ENCODE measurements around the gene TM9SF1. TPM values are rescaled to one million over a fixed set of nuclear protein-coding genes. Genes with fewer than 3 reads are reported as not detected.

Gene TM9SF1
- total RNA-seq, 1 experiment from 2014 or later, result 68.3 TPM

DNA sequence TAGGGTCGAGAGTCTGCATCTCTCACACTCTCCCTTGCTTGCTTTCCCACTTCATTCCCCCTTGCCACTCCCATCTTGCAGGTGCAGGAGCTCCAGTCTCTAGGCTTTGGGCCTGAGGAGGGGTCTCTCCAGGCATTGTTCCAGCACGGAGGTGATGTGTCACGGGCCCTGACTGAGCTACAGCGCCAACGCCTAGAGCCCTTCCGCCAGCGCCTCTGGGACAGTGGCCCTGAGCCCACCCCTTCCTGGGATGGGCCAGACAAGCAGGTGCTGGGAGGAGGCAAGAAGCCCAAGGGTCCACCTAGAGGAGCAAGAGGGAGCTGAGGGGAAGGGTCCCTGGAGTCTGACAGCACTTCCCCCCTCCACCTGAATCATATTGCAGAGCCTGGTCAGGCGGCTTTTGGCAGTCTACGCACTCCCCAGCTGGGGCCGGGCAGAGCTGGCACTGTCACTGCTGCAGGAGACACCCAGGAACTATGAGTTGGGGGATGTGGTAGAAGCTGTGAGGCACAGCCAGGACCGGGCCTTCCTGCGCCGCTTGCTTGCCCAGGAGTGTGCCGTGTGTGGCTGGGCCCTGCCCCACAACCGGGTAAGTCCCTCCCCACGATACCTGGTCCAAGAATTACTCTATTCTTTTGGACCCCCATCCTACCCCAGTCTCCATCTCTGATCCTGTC lies 43.7 kb downstream of the TM9SF1 start:
- no peak for DNase-seq (ENCODE audit: low read depth)

DNA sequence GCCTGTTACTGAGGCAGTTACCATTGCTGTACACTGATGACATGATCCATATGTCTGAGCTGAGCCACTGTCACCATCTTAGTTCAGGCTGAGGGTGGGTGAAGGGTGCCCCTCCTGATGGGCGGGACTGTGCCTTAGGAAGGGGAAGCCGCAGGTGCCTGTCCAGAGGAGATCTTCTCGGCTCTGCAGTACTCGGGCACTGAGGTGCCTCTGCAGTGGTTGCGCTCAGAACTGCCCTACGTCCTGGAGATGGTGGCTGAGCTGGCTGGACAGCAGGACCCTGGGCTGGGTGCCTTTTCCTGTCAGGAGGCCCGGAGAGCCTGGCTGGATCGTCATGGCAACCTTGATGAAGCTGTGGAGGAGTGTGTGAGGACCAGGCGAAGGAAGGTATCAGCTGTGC lies 44.2 kb downstream of the TM9SF1 start:
- no peak for DNase-seq (ENCODE audit: low read depth)

GRCh38 chr14:24150567-24150966 lies 44.7 kb downstream of the TM9SF1 start:
- no peak for DNase-seq (ENCODE audit: low read depth)

DNA sequence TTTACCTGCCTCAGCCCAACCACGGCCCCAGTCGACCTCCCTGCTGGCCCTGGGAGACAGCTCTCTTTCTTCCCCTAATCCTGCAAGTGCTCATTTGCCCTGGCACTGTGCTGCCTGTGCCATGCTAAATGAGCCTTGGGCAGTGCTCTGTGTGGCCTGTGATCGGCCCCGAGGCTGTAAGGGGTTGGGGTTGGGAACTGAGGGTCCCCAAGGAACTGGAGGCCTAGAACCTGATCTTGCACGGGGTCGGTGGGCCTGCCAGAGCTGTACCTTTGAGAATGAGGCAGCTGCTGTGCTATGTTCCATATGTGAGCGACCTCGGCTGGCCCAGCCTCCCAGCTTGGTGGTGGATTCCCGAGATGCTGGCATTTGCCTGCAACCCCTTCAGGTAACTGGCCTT lies 45.2 kb downstream of the TM9SF1 start:
- DNase-seq (ENCODE audit: low read depth), result no peak

- DNase-seq (ENCODE audit: low read depth), result no peak
Measured at GRCh38 chr14:24149302-24149969, 45.8 kb downstream of the TM9SF1 start.

- no peak for DNase-seq (ENCODE audit: low read depth)
Measured at GRCh38 chr14:24147761-24148428, 47.3 kb downstream of the TM9SF1 start.

DNA sequence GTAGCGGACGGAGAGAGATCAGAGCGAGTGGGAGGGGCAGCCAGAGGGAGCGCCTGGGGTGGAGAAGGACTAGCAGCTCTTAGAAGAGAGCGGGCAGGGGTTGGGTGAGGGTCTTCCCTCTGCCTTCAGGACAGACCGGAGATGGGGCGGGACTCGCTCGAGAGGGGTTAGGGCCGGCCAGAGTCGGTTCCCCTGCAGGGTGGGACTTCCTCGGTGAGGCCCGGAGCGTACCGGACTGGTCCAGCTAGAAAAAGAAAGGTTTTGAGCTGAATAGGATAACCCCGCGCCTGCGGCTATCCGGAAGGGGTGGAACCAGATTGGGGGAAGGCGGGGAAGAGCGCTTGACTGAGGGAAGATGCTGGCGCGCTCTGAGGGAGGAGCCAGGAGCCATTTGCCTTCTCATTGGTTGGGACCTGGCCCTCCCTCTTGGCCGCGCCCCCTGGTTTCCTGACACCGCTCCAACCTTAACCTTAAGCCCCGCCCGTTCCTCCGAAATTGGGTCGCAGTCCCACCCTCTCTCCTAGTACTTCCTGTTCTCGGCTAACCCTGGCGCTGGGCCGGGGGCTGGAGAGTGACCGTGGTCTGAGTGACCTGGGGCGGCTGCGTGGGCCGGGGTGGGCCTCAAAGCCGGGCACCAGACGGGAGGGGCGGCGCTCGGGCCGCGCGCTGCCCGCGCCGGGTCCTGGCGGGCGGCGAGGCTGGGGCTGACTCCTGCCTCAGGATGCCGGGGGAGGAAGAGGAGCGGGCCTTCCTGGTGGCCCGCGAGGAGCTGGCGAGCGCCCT lies 48.1 kb downstream of the TM9SF1 start, which contains the start of gene RNF31:
RNF31 (plus strand) TSS at position 521 of the 783 bp plus-strand sequence; CDS start at position 722, 201 bp downstream.
- peak; percentile 98 for DNase-seq (ENCODE audit: low read depth)

GRCh38 chr14:24146453-24146977 lies 48.7 kb downstream of the TM9SF1 start, which contains the start of gene PSME2:
PSME2 (minus strand) TSS chr14:24146610; CDS start chr14:24146581, 29 bp downstream.
- DNase-seq (ENCODE audit: low read depth), result peak; percentile 96

DNA sequence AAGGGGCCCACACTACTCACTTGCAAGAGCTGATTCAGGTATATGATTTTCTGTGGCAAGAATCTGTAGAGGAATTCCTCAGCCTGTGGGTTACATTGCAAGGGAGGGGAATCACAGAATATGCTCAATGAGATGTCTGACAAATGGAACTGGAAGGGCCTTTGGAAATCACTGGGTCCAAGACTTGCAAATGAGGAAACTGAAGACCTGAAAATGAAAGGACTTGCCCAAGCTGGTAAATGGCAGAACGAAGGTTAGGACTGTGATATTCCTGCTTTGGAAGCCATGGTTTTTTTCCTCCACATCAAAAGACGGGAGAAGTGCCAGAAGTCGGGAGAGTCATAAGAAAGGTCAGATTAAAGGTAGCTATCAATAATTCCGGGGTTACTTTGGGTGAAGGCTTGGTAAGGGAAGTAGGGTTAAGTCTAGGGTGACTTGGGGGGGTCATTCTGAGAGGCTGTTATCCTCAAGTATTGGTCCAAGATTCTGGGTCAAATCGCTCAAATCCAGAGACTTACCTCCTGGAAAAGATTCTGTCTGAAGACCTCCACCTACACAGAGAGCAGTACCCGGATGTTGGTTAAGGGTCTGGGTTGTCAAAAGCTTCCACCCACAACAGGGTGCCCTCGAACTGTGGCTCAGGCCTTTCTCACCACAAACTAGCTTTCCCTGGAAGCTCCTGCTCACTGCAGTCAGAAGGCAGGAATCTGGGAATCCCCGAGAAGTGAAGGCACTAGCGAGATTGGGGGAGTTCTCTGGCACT lies 49.4 kb downstream of the TM9SF1 start:
- peak; percentile 53 for DNase-seq (ENCODE audit: low read depth)

DNA sequence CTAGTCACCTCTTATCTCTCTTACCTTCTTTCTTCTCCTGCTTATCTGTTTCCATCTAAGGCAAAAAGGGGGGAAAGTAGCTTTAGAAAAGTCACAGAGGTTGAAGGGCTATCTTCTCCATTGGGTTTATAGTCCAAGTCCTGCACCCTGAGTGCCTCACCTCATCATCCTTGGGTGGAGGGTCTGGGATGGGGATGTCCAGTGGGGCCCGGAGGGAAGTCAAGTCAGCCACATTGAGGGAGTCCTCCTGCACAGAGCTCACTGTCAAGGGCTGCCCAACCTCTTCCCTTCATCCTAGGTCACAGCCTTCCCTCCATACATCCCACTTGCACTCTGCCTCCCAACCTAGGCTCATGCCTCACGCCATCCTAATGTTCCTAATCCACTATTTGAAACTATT lies 50.0 kb downstream of the TM9SF1 start:
- DNase-seq (ENCODE audit: low read depth), result no peak

GRCh38 chr14:24144451-24144850 lies 50.8 kb downstream of the TM9SF1 start:
- DNase-seq (ENCODE audit: low read depth), result no peak

GRCh38 chr14:24143511-24143910 lies 51.7 kb downstream of the TM9SF1 start:
- no peak for DNase-seq (ENCODE audit: low read depth)

DNA sequence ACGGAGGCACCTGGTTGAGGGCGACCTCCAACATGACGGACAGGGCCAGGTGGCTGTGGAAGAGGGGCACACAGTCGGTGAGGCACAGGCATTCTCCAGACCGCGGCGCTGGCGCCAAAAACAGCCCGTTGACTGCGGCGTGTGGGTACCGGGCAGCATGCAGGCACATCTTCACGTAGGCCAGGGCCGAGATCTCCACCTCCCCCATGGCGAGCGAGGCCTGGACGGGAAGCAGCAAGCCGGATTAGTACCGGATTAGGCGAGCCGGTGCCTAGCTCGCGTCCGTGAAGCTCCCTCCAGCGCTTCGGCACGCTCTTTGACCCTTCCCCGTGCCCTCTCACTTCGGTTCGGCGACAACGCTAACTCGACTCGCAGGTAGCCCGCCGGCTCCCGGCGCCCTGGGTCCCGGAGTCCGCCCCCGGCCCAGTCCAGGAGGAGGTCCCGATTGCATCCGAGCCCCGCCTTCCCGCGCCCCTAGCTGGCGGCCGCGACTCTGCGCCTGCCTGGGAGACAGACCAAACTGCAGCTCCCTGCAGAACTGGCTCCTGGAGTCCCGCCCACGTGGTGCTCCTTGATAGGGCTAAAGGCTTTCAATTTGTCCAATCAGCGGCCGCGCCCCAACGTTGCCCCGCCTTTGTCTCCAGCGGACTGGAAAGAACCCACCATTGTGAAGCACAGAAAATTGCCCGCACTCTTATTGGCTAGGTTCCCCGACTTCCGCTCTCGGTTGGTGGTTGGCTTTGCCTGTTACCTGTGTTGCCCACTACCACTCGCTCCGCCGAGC lies 54.0 kb downstream of the TM9SF1 start, which contains the start of gene EMC9:
EMC9 (minus strand) TSS at position 495 of the 784 bp plus-strand sequence; CDS start at position 208, 287 bp downstream.
- DNase-seq (ENCODE audit: low read depth), result peak; percentile 100

DNA sequence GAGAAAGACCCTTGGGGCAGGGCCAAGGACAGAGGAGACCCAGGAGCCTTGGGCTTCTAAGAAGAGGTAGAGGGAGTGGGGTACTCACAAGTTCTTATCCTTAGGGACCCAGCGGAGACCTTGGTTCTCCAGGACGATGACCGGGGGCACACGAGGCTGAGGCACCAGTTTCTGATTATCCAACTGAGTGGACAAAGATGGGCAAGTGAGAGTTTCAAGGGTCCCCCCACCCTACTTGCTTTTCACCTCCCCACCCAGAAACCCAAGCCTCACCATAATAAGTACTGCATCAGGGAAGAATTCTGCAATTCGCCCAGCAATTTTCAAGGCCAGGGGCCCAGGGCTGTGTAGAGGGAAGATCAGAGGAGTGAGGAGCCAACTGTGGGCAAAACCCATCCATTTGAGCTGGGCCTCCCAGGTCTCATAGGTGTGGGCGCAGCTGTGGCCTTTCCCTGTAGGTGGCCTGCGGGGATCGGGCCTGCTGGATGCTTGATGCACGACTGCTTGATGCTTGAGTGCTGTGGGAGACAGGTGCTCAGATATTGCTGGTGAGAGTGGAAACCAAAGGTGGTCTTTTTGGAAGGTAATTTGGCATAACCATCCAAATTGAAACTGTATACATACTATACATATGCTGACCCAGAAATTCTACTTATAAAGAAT lies 55.8 kb downstream of the TM9SF1 start:
- DNase-seq (ENCODE audit: low read depth), result no peak

Small RNA genes lying within 50 kb of the gene (small RNA-seq; reads per million reads assigned to genes)
- not detected for gene AL136295.4
- gene CHMP4A, result not detected
- not detected for gene IPO4
- gene IRF9, result not detected
- gene MDP1, result not detected
- gene RNA5SP383, result 0.14 reads per million

Other genes with a start within 250 kb of the TM9SF1 start
- gene DHRS4, start 241.7 kb downstream of the TM9SF1 start, total RNA-seq (2014; rRNA removed; shearing (Covaris generic)), result 36.9 and 37.4 TPM in 2 replicates
- gene DHRS4L2, start 206.5 kb downstream of the TM9SF1 start, total RNA-seq (2014; rRNA removed; shearing (Covaris generic)), result 24.6 and 31.5 TPM in 2 replicates
- 0.07 and 0.11 TPM in 2 replicates for gene CARMIL3, start 143.4 kb downstream of the TM9SF1 start, total RNA-seq (2014; rRNA removed; shearing (Covaris generic))
- gene CPNE6, start 123.9 kb downstream of the TM9SF1 start, total RNA-seq (2014; rRNA removed; shearing (Covaris generic)), result not detected in 2 replicates
- 27.1 and 29.3 TPM in 2 replicates for gene PCK2, start 101.1 kb downstream of the TM9SF1 start, total RNA-seq (2014; rRNA removed; shearing (Covaris generic))
- 37.2 and 46.7 TPM in 2 replicates for gene DCAF11, start 80.7 kb downstream of the TM9SF1 start, total RNA-seq (2014; rRNA removed; shearing (Covaris generic))
- 1.3 and 4.4 TPM in 2 replicates for gene NRL, start 80.5 kb downstream of the TM9SF1 start, total RNA-seq (2014; rRNA removed; shearing (Covaris generic))
- 0.63 TPM in 1 of 2 replicates, not detected in the other for gene FITM1, start 64.8 kb downstream of the TM9SF1 start, total RNA-seq (2014; rRNA removed; shearing (Covaris generic))
- 130 and 149 TPM in 2 replicates for gene PSME1, start 59.2 kb downstream of the TM9SF1 start, total RNA-seq (2014; rRNA removed; shearing (Covaris generic))
- 30.2 and 32.2 TPM in 2 replicates for gene EMC9, start 53.9 kb downstream of the TM9SF1 start, total RNA-seq (2014; rRNA removed; shearing (Covaris generic))
- 224 and 243 TPM in 2 replicates for gene PSME2, start 48.8 kb downstream of the TM9SF1 start, total RNA-seq (2014; rRNA removed; shearing (Covaris generic))
- 57.7 and 69.8 TPM in 2 replicates for gene RNF31, start 47.9 kb downstream of the TM9SF1 start, total RNA-seq (2014; rRNA removed; shearing (Covaris generic))
- gene IRF9, start 34.2 kb downstream of the TM9SF1 start, total RNA-seq (2014; rRNA removed; shearing (Covaris generic)), result 5.0 and 7.8 TPM in 2 replicates
- 0.53 and 1.0 TPM in 2 replicates for gene REC8, start 23.4 kb downstream of the TM9SF1 start, total RNA-seq (2014; rRNA removed; shearing (Covaris generic))
- gene IPO4, start 6.6 kb downstream of the TM9SF1 start, total RNA-seq (2014; rRNA removed; shearing (Covaris generic)), result 242 and 273 TPM in 2 replicates
- gene TSSK4, start 10.3 kb upstream of the TM9SF1 start, total RNA-seq (2014; rRNA removed; shearing (Covaris generic)), result 0.13 TPM in 1 of 2 replicates, not detected in the other
- 20.0 and 44.4 TPM in 2 replicates for gene CHMP4A, start 18.0 kb upstream of the TM9SF1 start, total RNA-seq (2014; rRNA removed; shearing (Covaris generic))
- gene MDP1, start 20.6 kb upstream of the TM9SF1 start, total RNA-seq (2014; rRNA removed; shearing (Covaris generic)), result 10.6 and 12.3 TPM in 2 replicates
- gene NEDD8, start 36.9 kb upstream of the TM9SF1 start, total RNA-seq (2014; rRNA removed; shearing (Covaris generic)), result 307 and 368 TPM in 2 replicates
- 92.5 and 107 TPM in 2 replicates for gene GMPR2, start 37.5 kb upstream of the TM9SF1 start, total RNA-seq (2014; rRNA removed; shearing (Covaris generic))
- gene TINF2, start 47.2 kb upstream of the TM9SF1 start, total RNA-seq (2014; rRNA removed; shearing (Covaris generic)), result 47.2 and 52.4 TPM in 2 replicates
- 0.76 and 1.4 TPM in 2 replicates for gene TGM1, start 67.7 kb upstream of the TM9SF1 start, total RNA-seq (2014; rRNA removed; shearing (Covaris generic))
- gene RABGGTA, start 76.2 kb upstream of the TM9SF1 start, total RNA-seq (2014; rRNA removed; shearing (Covaris generic)), result 24.0 and 24.5 TPM in 2 replicates
- 6.0 and 6.9 TPM in 2 replicates for gene DHRS1, start 104.3 kb upstream of the TM9SF1 start, total RNA-seq (2014; rRNA removed; shearing (Covaris generic))
- gene NOP9, start 104.4 kb upstream of the TM9SF1 start, total RNA-seq (2014; rRNA removed; shearing (Covaris generic)), result 21.1 and 25.6 TPM in 2 replicates
- gene CIDEB, start 112.5 kb upstream of the TM9SF1 start, total RNA-seq (2014; rRNA removed; shearing (Covaris generic)), result 0.10 TPM in 1 of 2 replicates, not detected in the other
- 5.0 and 7.8 TPM in 2 replicates for gene LTB4R2, start 114.7 kb upstream of the TM9SF1 start, total RNA-seq (2014; rRNA removed; shearing (Covaris generic))
- 3.8 and 6.5 TPM in 2 replicates for gene LTB4R, start 116.1 kb upstream of the TM9SF1 start, total RNA-seq (2014; rRNA removed; shearing (Covaris generic))
- gene ADCY4, start 139.6 kb upstream of the TM9SF1 start, total RNA-seq (2014; rRNA removed; shearing (Covaris generic)), result not detected in 2 replicates
- gene RIPK3, start 144.6 kb upstream of the TM9SF1 start, total RNA-seq (2014; rRNA removed; shearing (Covaris generic)), result 0.08 TPM in 1 of 2 replicates, not detected in the other
- 0.32 TPM in 1 of 2 replicates, not detected in the other for gene NFATC4, start 172.7 kb upstream of the TM9SF1 start, total RNA-seq (2014; rRNA removed; shearing (Covaris generic))
- 0.03 and 0.05 TPM in 2 replicates for gene NYNRIN, start 203.6 kb upstream of the TM9SF1 start, total RNA-seq (2014; rRNA removed; shearing (Covaris generic))
- 0.35 and 0.84 TPM in 2 replicates for gene CBLN3, start 234.2 kb upstream of the TM9SF1 start, total RNA-seq (2014; rRNA removed; shearing (Covaris generic))
- 18.0 and 20.8 TPM in 2 replicates for gene KHNYN, start 234.5 kb upstream of the TM9SF1 start, total RNA-seq (2014; rRNA removed; shearing (Covaris generic))
- gene SDR39U1, start 247.3 kb upstream of the TM9SF1 start, total RNA-seq (2014; rRNA removed; shearing (Covaris generic)), result 11.7 and 21.9 TPM in 2 replicates

Measured in HT1080 (cell line).